Measurements from ENCODE around the gene JUN. TPM values are rescaled to one million over a fixed set of nuclear protein-coding genes. Genes with fewer than 3 reads are reported as not detected.

The JUN gene
- total RNA-seq, 1 experiment from 2014 or later: 73.6 TPM

DNA sequence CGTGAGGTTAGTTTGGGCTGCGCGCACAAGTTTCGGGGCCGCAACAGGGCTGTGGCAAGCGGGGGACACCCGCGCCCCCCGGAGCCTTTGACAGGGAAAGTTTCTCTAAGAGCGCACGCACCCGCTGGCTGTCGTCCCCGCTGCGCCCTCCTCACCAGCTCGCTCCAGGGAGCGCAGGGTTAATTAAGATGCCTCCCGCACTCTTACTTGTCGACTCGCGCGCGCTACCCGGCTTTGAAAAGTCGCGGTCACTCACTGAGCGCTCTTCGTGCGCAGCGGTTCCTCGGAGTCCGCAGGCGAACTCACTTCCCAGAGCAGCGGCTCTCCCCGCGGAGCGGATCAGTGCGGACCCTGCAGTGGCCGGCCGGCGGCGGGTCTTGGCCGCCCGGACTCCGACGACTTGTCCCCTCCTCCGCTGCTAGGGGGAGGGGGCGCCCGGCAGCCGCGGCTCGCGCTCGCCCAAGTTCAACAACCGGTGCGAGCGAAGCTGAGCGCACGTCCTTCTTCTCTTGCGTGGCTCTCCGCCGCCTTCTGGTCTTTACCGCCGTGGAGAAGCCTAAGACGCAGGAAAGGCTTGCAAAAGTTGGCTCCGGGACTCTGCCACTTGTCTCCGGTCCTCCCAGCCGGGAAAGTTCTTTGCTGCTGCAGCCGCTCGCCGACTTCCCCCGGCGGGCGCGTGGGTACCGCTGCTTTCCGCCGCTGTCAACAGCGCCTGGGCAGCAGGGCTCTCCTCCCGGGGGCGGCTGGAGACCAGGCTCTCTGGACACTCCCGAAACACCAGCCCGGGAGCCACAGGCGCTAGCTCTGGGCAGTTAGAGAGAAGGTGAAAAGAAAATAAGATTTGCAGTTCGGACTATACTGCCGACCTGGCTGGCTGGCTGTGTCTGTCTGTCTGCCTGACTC, 506 bp downstream of the JUN start:
- DNase-seq: peak; percentile 41
- H3K36me3 ChIP-seq (ENCODE audit: low read depth, low read length): peaks cover 7% of the 10 kb centered on the region
- no peaks in the 10 kb centered on the region for H3F3A ChIP-seq (ENCODE audit: low read length, unreplicated experiment)
- peaks cover 27% of the 10 kb centered on the region for H3K4me1 ChIP-seq (ENCODE audit: insufficient read depth, low read length)
- no peak overlapping the region for H2AFZ ChIP-seq (ENCODE audit: low read length)
- peak overlapping the region; percentile 41 for H3K27ac ChIP-seq (ENCODE audit: low read length)
- peak overlapping the region; percentile 81 for H3K9ac ChIP-seq (ENCODE audit: low read length)
- peaks cover 42% of the 10 kb centered on the region for H3K79me2 ChIP-seq (ENCODE audit: low read length)
- H3K9me3 ChIP-seq (ENCODE audit: low read length): no peaks in the 10 kb centered on the region
- ChIA-PET POLR2A (ENCODE audit: unreplicated experiment) (interaction anchor here (0.5 to 1.1 kb wide), 7 partner anchors 31 to 721 kb away, joined by 3 to 10 read pairs (median 5); no protein-coding TSS in a partner anchor), CTCF (interaction anchor here (0.7 kb wide), 1 partner anchor 120 kb away, joined by 7 read pairs; no protein-coding TSS in a partner anchor)
- peak overlapping the region; percentile 84 for H3K4me2 ChIP-seq (ENCODE audit: low read length)
- peaks cover 38% of the 10 kb centered on the region for H4K20me1 ChIP-seq (ENCODE audit: low read length)
- peak overlapping the region; percentile 76 for H3K4me3 ChIP-seq (ENCODE audit: low read length)
- no peaks in the 10 kb centered on the region for H3K9me2 ChIP-seq (replicated peaks; ENCODE audit: low read length)
- H3K27me3 ChIP-seq (ENCODE audit: low read length): no peaks in the 10 kb centered on the region
- ATAC-seq: peak; percentile 4
- intact Hi-C loops (cut with micrococcal nuclease): loop anchor here (5.0 to 10.0 kb wide), 4 partner anchors 241 to 811 kb away; no protein-coding TSS in a partner anchor
- TSS peak; percentile 56 for BruUV-seq (replicated peaks)
- no peak for TF ChIP-seq EZH2 (IDR thresholded peaks at IDR 0.05; ENCODE audit: low read length, unreplicated experiment)
- no peak for TF ChIP-seq EZH2phosphoT487 (IDR thresholded peaks at IDR 0.05; ENCODE audit: borderline replicate concordance, low read length)
- TF ChIP-seq, protein P1, sequence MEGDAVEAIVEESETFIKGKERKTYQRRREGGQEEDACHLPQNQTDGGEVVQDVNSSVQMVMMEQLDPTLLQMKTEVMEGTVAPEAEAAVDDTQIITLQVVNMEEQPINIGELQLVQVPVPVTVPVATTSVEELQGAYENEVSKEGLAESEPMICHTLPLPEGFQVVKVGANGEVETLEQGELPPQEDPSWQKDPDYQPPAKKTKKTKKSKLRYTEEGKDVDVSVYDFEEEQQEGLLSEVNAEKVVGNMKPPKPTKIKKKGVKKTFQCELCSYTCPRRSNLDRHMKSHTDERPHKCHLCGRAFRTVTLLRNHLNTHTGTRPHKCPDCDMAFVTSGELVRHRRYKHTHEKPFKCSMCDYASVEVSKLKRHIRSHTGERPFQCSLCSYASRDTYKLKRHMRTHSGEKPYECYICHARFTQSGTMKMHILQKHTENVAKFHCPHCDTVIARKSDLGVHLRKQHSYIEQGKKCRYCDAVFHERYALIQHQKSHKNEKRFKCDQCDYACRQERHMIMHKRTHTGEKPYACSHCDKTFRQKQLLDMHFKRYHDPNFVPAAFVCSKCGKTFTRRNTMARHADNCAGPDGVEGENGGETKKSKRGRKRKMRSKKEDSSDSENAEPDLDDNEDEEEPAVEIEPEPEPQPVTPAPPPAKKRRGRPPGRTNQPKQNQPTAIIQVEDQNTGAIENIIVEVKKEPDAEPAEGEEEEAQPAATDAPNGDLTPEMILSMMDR (conservative IDR thresholded peaks at IDR 0.05; ENCODE audit: low read depth, low read length): no peak

DNA sequence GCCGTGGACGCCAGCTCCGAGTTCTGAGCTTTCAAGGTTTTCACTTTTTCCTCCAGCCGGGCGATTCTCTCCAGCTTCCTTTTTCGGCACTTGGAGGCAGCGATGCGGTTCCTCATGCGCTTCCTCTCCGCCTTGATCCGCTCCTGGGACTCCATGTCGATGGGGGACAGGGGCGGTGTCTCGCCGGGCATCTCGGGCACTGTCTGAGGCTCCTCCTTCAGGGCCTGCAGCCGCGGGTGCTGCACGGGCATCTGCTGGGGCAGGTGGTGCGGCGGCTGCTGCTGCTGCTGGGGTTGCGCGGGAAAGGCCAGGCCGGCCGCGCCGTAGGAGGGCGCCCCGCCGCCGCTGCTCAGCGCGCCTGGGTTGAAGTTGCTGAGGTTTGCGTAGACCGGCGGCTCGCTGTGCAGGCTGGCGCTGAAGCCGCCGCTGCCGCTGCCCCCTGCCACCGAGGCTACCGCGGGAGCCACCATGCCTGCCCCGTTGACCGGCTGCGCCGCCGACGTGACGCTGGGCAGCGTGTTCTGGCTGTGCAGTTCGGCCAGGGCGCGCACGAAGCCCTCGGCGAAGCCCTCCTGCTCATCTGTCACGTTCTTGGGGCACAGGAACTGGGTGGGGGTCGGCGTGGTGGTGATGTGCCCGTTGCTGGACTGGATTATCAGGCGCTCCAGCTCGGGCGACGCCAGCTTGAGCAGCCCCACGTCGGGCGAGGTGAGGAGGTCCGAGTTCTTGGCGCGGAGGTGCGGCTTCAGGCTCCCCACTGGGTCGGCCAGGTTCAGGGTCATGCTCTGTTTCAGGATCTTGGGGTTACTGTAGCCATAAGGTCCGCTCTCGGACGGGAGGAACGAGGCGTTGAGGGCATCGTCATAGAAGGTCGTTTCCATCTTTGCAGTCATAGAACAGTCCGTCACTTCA, 1.4 kb downstream of the JUN start:
- no peak for TF ChIP-seq EZH2phosphoT487 (IDR thresholded peaks at IDR 0.05; ENCODE audit: borderline replicate concordance, low read length)
- TF ChIP-seq, protein P1 (conservative IDR thresholded peaks at IDR 0.05; ENCODE audit: low read depth, low read length): 0 out of 2 replicates have a peak, but pooled peaks have one; percentile 28
- peaks cover 27% of the 10 kb centered on the region for H3K4me1 ChIP-seq (ENCODE audit: insufficient read depth, low read length)
- no TSS peak for BruUV-seq (replicated peaks)

More for the DNA sequence above, 1.4 kb downstream of the JUN start:
- Histone ChIP-seq H3K9me3 (ENCODE audit: low read length) (no peaks in the 10 kb centered on the region), H3K27me3 (ENCODE audit: low read length) (no peaks in the 10 kb centered on the region), H4K20me1 (ENCODE audit: low read length) (peaks cover 38% of the 10 kb centered on the region), H2AFZ (ENCODE audit: low read length) (no peak overlapping the region), H3K9me2 (replicated peaks; ENCODE audit: low read length) (no peaks in the 10 kb centered on the region), H3K4me2 (ENCODE audit: low read length) (peak overlapping the region; percentile 84), H3K36me3 (ENCODE audit: low read depth, low read length) (peaks cover 7% of the 10 kb centered on the region), H3K4me3 (ENCODE audit: low read length) (peak overlapping the region; percentile 76), H3F3A (ENCODE audit: low read length, unreplicated experiment) (no peaks in the 10 kb centered on the region), H3K9ac (ENCODE audit: low read length) (peak overlapping the region; percentile 81), H3K79me2 (ENCODE audit: low read length) (peaks cover 42% of the 10 kb centered on the region), H3K27ac (ENCODE audit: low read length) (peak overlapping the region; percentile 41; the same call in 1 of the 2 replicates)
- ChIA-PET POLR2A (ENCODE audit: unreplicated experiment) (interaction anchor here (0.7 kb wide), 1 partner anchor 27 kb away, joined by 3 read pairs; no protein-coding TSS in a partner anchor), CTCF (no interaction called here)
- ATAC-seq: peak; percentile 2
- intact Hi-C loops (cut with micrococcal nuclease): loop anchor here (5.0 to 10.0 kb wide), 4 partner anchors 242 to 812 kb away; no protein-coding TSS in a partner anchor
- DNase-seq: peak; percentile 45

Measured in PC-3 (cell line).